Smooth muscle cell (in vitro differentiated cells): ENCODE data around the gene DCAF12. TPM values are rescaled to one million over a fixed set of nuclear protein-coding genes. Genes with fewer than 3 reads are reported as not detected.

ENCODE experiments used
- DNase-seq: peaks from one replicate; lab custom pipeline; 2025; ENCODE audit not compliant: unreplicated experiment; lab: John Stamatoyannopoulos, UW
- H2AFZ ChIP-seq: fragments of 200-600 bp; sonication (generic); 2 replicates; pipeline ENCODE4 v1.6.0; 2016; ENCODE audit warnings: antibody characterized with exemption, low read depth, mild to moderate bottlenecking
- H3F3A ChIP-seq: fragments of 200-600 bp; sonication (generic); 2 replicates; pipeline ENCODE4 v1.6.0; 2017; ENCODE audit warnings: antibody characterized with exemption, low read depth
- H3K27ac ChIP-seq: fragments of 200-600 bp; sonication (generic); 2 replicates; pipeline ENCODE4 v1.5.1; 2016; ENCODE audit warnings: low read depth, mild to moderate bottlenecking
- H3K27me3 ChIP-seq: fragments of 200-600 bp; sonication (generic); 2 replicates; pipeline ENCODE4 v1.6.1; 2016; ENCODE audit warnings: low read depth, mild to moderate bottlenecking
- H3K36me3 ChIP-seq: fragments of 200-600 bp; sonication (generic); 2 replicates; pipeline ENCODE4 v1.5.1; 2016; ENCODE audit warnings: low read depth
- H3K4me1 ChIP-seq: fragments of 200-600 bp; sonication (generic); 2 replicates; pipeline ENCODE4 v1.5.1; 2016; ENCODE audit warnings: low read depth
- H3K4me2 ChIP-seq: fragments of 200-600 bp; sonication (generic); 2 replicates; pipeline ENCODE4 v1.6.0; 2016; ENCODE audit warnings: mild to moderate bottlenecking
- H3K4me3 ChIP-seq: fragments of 200-600 bp; sonication (generic); 2 replicates; pipeline ENCODE4 v1.5.1; 2016; ENCODE audit warnings: mild to moderate bottlenecking
- H3K79me2 ChIP-seq: fragments of 200-600 bp; sonication (generic); 2 replicates; pipeline ENCODE4 v1.6.0; 2016; ENCODE audit warnings: low read depth, mild to moderate bottlenecking
- H3K9ac ChIP-seq: fragments of 200-600 bp; sonication (generic); 2 replicates; pipeline ENCODE4 v1.6.0; 2016; ENCODE audit warnings: low read depth
- H3K9me3 ChIP-seq: fragments of 200-600 bp; sonication (generic); replicated peaks from 2 replicates; pipeline ENCODE4 v1.5.1; 2016; ENCODE audit warnings: low read depth
- H4K20me1 ChIP-seq: fragments of 200-600 bp; sonication (generic); 2 replicates; pipeline ENCODE4 v1.6.0; 2016; ENCODE audit warnings: low read depth
- WGBS: methylation state at CpG from one replicate; pipeline ENCODE4 v1.1.7; 2016; ENCODE audit warnings: low lambda C conversion rate; 5-methylcytosine and 5-hydroxymethylcytosine counted together
- polyA plus RNA-seq: library from polyadenylated mRNA; unstranded; fragments of >200 nt; fragmentation: Nextera tagmentation; extraction: Ambion mirVana; gene quantifications from 2 replicates; pipeline ENCODE4 v1.2.1, GENCODE V29; 2016
- total RNA-seq: library from RNA; depleted of rRNA; stranded (reverse); fragments of >200 nt; gene quantifications from 2 replicates; pipeline ENCODE4 v1.2.3, GENCODE V29; 2014
- TF ChIP-seq, protein P1 (sequence below): fragments of 200-600 bp; sonication (generic); IDR thresholded peaks from 2 replicates; pipeline ENCODE4 v1.5.1; 2017; ENCODE audit warnings: borderline replicate concordance, mild to moderate bottlenecking, antibody characterized with exemption; ENCODE audit not compliant: insufficient read depth, poor library complexity, severe bottlenecking

DCAF12 gene
- total and polyA plus RNA-seq, 2 experiments from 2014 or later: 16.1 to 23.4 TPM

DNA sequence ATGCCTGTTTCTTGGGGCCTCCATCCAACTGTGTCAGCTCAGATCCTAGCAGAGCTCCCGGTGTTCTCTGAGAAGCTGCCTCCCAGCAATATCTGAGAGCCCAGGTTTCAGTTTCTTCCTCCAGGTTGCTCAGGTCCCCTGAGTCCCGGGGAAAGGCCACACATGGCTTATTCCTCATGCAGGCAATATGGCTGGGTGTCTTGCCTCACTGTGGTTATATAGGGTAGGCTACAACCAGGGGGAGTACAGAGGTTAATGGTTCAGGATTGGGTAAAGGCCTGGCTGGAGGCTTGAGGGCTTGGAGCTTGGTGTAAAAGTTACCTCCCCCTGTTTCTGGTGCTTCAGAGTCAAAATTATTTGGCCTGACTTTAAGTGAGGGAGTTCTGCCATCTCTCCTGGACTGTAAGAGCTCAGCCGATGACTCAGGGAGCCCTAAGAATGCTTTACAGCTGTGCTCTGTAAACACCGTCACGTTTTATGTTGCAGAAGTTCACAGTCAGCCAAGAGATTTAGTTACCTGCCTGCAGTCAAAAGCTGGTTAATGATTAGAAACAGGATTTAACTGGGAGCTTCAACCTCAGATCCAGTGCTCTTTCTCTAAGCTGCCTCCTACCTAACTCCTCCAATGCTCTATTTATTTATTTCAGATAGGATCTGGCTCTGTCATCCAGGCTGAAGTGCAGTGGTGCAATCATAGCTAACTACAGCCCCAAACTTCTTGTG is 53.5 kb downstream of the DCAF12 start:
- no peaks in the 10 kb centered on the region for H4K20me1 ChIP-seq
- peaks cover 6% of the 10 kb centered on the region for H3K4me1 ChIP-seq
- H3F3A ChIP-seq: peaks cover 4% of the 10 kb centered on the region
- peak overlapping the region; percentile 85 for H3K27ac ChIP-seq
- TF ChIP-seq, protein P1, sequence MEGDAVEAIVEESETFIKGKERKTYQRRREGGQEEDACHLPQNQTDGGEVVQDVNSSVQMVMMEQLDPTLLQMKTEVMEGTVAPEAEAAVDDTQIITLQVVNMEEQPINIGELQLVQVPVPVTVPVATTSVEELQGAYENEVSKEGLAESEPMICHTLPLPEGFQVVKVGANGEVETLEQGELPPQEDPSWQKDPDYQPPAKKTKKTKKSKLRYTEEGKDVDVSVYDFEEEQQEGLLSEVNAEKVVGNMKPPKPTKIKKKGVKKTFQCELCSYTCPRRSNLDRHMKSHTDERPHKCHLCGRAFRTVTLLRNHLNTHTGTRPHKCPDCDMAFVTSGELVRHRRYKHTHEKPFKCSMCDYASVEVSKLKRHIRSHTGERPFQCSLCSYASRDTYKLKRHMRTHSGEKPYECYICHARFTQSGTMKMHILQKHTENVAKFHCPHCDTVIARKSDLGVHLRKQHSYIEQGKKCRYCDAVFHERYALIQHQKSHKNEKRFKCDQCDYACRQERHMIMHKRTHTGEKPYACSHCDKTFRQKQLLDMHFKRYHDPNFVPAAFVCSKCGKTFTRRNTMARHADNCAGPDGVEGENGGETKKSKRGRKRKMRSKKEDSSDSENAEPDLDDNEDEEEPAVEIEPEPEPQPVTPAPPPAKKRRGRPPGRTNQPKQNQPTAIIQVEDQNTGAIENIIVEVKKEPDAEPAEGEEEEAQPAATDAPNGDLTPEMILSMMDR: no peak
- H3K9ac ChIP-seq: peak overlapping the region; percentile 52
- WGBS: 38% methylated on average over 5 of the region's 5 CpGs
- H3K79me2 ChIP-seq: no peaks in the 10 kb centered on the region
- no peaks in the 10 kb centered on the region for H3K36me3 ChIP-seq
- DNase-seq: no peak
- H3K27me3 ChIP-seq: no peaks in the 10 kb centered on the region
- H3K9me3 ChIP-seq: no peaks in the 10 kb centered on the region
- H2AFZ ChIP-seq: peak overlapping the region; percentile 52
- peak overlapping the region; percentile 30 for H3K4me2 ChIP-seq
- no peak overlapping the region for H3K4me3 ChIP-seq

DNA sequence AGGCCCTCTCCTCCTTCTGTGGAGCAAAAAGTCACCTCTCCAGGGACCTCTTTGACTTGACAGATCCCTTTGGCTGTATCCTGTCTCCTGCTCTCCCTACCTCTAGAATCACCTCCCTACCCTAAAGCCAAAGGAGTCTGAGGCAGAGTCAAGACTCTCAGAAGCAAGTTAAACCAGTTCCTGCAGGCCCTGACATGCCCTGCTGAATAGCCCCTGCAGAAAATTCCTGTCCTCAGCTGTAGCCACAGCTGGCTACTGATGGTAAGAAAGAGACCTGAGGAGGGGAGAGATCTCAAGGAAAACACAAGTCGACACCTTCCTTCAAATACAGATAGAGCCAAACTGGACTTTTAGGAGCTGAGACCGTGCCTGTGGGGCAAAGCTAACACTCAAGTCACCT is 54.1 kb downstream of the DCAF12 start:
- TF ChIP-seq, protein P1: no peak
- Histone ChIP-seq H3K27me3 (no peaks in the 10 kb centered on the region), H3K9me3 (no peaks in the 10 kb centered on the region), H3F3A (peaks cover 4% of the 10 kb centered on the region), H3K9ac (peak overlapping the region; percentile 52), H3K36me3 (no peaks in the 10 kb centered on the region), H3K4me1 (peaks cover 6% of the 10 kb centered on the region), H3K4me2 (peak overlapping the region; percentile 30), H4K20me1 (no peaks in the 10 kb centered on the region), H3K79me2 (no peaks in the 10 kb centered on the region), H2AFZ (peak overlapping the region; percentile 52), H3K27ac (peak overlapping the region; percentile 85), H3K4me3 (no peak overlapping the region)
- 67% methylated on average over 2 of the region's 2 CpGs for WGBS
- no peak for DNase-seq

DNA sequence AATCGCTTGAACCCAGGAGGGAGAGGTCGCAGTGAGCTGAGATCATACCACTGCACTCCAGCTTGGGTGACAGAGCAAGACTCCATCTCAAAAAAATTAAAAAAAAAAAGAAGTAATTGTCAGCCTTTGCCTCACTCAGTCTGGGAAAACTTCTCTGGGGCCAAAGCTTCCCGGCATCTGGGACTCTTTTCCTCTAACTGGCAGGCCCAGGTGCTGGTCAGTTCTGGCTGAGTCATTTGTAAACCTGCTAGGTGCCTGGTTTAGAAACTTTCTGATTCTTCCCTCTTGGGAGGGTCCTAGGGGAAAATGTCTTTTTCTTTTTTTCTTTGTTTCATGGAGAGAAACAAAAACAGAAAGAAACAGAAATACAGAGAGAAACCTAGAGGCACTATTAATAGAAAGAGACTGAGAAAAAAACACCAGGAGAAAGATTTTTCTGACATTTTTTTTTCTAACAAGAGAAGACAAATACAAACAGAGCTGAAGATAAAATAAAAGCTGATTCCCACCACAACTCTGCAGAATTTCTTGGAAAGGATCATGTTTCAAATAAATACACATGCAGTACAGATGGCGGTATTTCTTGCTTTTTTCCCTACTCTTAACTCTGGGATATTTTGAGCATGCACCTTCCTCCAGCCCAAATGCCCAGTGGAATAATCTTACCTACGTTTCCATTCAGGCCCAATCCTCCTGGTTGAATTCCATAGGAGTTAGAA is 55.7 kb downstream of the DCAF12 start:
- Histone ChIP-seq H3F3A (peaks cover 4% of the 10 kb centered on the region), H2AFZ (no peak overlapping the region), H3K4me1 (peaks cover 6% of the 10 kb centered on the region), H3K36me3 (no peaks in the 10 kb centered on the region), H3K27ac (peak overlapping the region; percentile 85), H3K4me2 (no peak overlapping the region), H3K4me3 (no peak overlapping the region), H3K27me3 (no peaks in the 10 kb centered on the region), H3K9ac (no peak overlapping the region), H4K20me1 (no peaks in the 10 kb centered on the region), H3K9me3 (no peaks in the 10 kb centered on the region), H3K79me2 (no peaks in the 10 kb centered on the region)
- 81% methylated on average over 5 of the region's 5 CpGs for WGBS
- TF ChIP-seq, protein P1: no peak
- DNase-seq: no peak
